Breast epithelium (tissue), 3 donors: ENCODE results near the gene CLEC17A.

Source experiments
- POLR2A ChIP-seq: fragments of 450-650 bp; IDR thresholded peaks from one replicate; pipeline ENCODE4 v1.6.1; 2016; ENCODE audit warnings: antibody characterized with exemption, mild to moderate bottlenecking, moderate library complexity
- TF ChIP-seq, protein P1 (sequence below), 3 donors: fragments of 450-650 bp; IDR thresholded peaks; one replicate each; pipeline ENCODE4 v1.5.1; 2016 to 2017; ENCODE audit warnings: antibody characterized with exemption in 3 of 3, mild to moderate bottlenecking in 3 of 3, moderate library complexity in 3 of 3

GRCh38 chr19:14554382-14554812 is 28.5 kb upstream of the CLEC17A start:
- TF ChIP-seq, protein P1, sequence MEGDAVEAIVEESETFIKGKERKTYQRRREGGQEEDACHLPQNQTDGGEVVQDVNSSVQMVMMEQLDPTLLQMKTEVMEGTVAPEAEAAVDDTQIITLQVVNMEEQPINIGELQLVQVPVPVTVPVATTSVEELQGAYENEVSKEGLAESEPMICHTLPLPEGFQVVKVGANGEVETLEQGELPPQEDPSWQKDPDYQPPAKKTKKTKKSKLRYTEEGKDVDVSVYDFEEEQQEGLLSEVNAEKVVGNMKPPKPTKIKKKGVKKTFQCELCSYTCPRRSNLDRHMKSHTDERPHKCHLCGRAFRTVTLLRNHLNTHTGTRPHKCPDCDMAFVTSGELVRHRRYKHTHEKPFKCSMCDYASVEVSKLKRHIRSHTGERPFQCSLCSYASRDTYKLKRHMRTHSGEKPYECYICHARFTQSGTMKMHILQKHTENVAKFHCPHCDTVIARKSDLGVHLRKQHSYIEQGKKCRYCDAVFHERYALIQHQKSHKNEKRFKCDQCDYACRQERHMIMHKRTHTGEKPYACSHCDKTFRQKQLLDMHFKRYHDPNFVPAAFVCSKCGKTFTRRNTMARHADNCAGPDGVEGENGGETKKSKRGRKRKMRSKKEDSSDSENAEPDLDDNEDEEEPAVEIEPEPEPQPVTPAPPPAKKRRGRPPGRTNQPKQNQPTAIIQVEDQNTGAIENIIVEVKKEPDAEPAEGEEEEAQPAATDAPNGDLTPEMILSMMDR (IDR thresholded peaks at IDR 0.05) = no peak
- TF ChIP-seq POLR2A = no peak
